Measurements from ENCODE around the gene TMEM121B. TPM values are rescaled to one million over a fixed set of nuclear protein-coding genes. Genes with fewer than 3 reads are reported as not detected.
A peak's percentile ranks its signal among the peaks of the same experiment; 100 is the strongest.

Gene TMEM121B
- total and polyA plus RNA-seq, 4 experiments from 2014 or later: 0.12 TPM; not detected in 3

GRCh38 chr22:17158568-17159503 lies 37.7 kb upstream of the TMEM121B start, which contains the start of gene HDHD5:
Gene HDHD5, minus strand, starts transcription at chr22:17159277. Its CDS starts 26 bp downstream, at chr22:17159251.
- CTCF ChIA-PET (ENCODE audit: partially characterized antibody): interaction anchor here (1.0 to 3.2 kb wide), 6 partner anchors 14 to 343 kb away, joined by 3 to 25 read pairs (median 4); no protein-coding TSS in a partner anchor
- peak; percentile 81 to 87 (median 85) for DNase-seq
- Histone ChIP-seq H3K36me3 (ENCODE audit: insufficient read depth, low read length) (no peaks in the 10 kb centered on the region), H3K4me1 (ENCODE audit: insufficient read depth, low read length) (peaks cover 36% of the 10 kb centered on the region), H3K9me3 (ENCODE audit: control insufficient read depth in 1 of 2, low read length in 2 of 2) (no peaks in the 10 kb centered on the region), H3K27ac (ENCODE audit: low read depth, low read length) (peak within 1 kb of the TSS; percentile 46), H3K27me3 (ENCODE audit: insufficient read depth, low read length) (no peaks in the 10 kb centered on the region), H3K4me3 (ENCODE audit: low read length in 2 of 2) (peak within 1 kb of the TSS; percentile 52 to 81)
- Mint-ChIP-seq H3K36me3 (peaks cover 0 to 6% of the 10 kb centered on the region in 2 donors), H3K9me3 (no peaks in the 10 kb centered on the region), H3K4me3 (peak within 1 kb of the TSS; percentile 84 to 90 (median 88)), H3K4me1 (peaks cover 17 to 48% (median 24%) of the 10 kb centered on the region in 4 donors), H3K27me3 (no peaks in the 10 kb centered on the region), H3K27ac (peak within 1 kb of the TSS; percentile 77 to 88 (median 85))
- POLR2A ChIA-PET (ENCODE audit: partially characterized antibody): interaction anchor here (0.7 to 8.1 kb wide), 14 partner anchors 10 to 345 kb away, joined by 3 to 58 read pairs (median 4); partner anchors contain the start of gene ADA2
- intact Hi-C loops (cut with micrococcal nuclease): loop anchor here (1.0 to 5.0 kb wide), 4 partner anchors 39 to 343 kb away; partner anchors contain the start of genes ADA2 and IL17RA

DNA sequence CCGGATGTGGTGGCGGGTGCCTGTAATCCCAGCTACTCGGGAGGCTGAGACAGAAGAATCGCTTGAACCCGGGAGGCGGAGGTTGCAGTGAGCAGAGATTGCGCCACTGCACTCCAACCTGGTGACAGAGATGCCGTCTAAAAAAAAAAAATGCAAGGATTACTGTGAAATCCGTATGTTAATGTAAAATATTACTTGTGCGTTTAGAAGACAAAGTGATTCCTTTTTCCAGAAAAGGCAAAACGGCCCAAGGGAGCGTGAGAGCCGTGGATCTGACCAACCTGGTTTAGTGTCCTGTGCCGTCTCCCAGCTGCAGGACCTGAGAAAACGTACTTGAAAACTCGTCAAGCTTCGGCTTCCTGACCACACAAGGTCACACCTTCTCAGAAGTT lies 37.0 kb upstream of the TMEM121B start:
- intact Hi-C loops (cut with micrococcal nuclease): loop anchor here (5.0 kb wide), 2 partner anchors 59 to 344 kb away; partner anchors contain the start of gene ADA2
- ChIA-PET POLR2A (ENCODE audit: partially characterized antibody) (interaction anchor here (0.7 to 8.1 kb wide), 11 partner anchors 9 to 74 kb away, joined by 3 to 58 read pairs (median 5); partner anchors contain the start of gene ADA2), CTCF (ENCODE audit: partially characterized antibody) (interaction anchor here (0.7 to 3.2 kb wide), 7 partner anchors 14 to 343 kb away, joined by 3 to 25 read pairs (median 4); no protein-coding TSS in a partner anchor)
- H3K9me3 ChIP-seq (ENCODE audit: control insufficient read depth in 1 of 2, low read length in 2 of 2): no peaks in the 10 kb centered on the region
- H3K27ac ChIP-seq (ENCODE audit: low read depth, low read length): peak overlapping the region; percentile 45
- Mint-ChIP-seq H3K4me1 (peaks cover 18 to 52% (median 24%) of the 10 kb centered on the region in 4 donors), H3K27ac (peak overlapping the region in 6 of 7 donors; percentile 23 to 83 (median 70)), H3K27me3 (no peaks in the 10 kb centered on the region), H3K36me3 (peaks cover 0 to 6% of the 10 kb centered on the region in 2 donors), H3K9me3 (no peaks in the 10 kb centered on the region), H3K4me3 (peak overlapping the region; percentile 82 to 89 (median 85))
- peak overlapping the region; percentile 47 to 81 for H3K4me3 ChIP-seq (ENCODE audit: low read length in 2 of 2)
- peaks cover 37% of the 10 kb centered on the region for H3K4me1 ChIP-seq (ENCODE audit: insufficient read depth, low read length)
- H3K36me3 ChIP-seq (ENCODE audit: insufficient read depth, low read length): no peaks in the 10 kb centered on the region
- no peak for DNase-seq
- no peaks in the 10 kb centered on the region for H3K27me3 ChIP-seq (ENCODE audit: insufficient read depth, low read length)

- peaks cover 0 to 6% of the 10 kb centered on the region in 2 donors for H3K36me3 Mint-ChIP-seq
Observed at GRCh38 chr22:17157714-17158113, 36.6 kb upstream of the TMEM121B start.

GRCh38 chr22:17155941-17156340 lies 34.8 kb upstream of the TMEM121B start:
- POLR2A ChIA-PET (ENCODE audit: partially characterized antibody): interaction anchor here (1.1 to 8.1 kb wide), 2 partner anchors 58 to 68 kb away, joined by 3 to 58 read pairs; no protein-coding TSS in a partner anchor
- CTCF ChIA-PET (ENCODE audit: partially characterized antibody): interaction anchor here (1.9 to 3.2 kb wide), 2 partner anchors 16 to 39 kb away, joined by 4 to 25 read pairs; no protein-coding TSS in a partner anchor
- Histone ChIP-seq H3K4me3 (ENCODE audit: low read length in 2 of 2) (no peak overlapping the region), H3K4me1 (ENCODE audit: insufficient read depth, low read length) (peaks cover 40% of the 10 kb centered on the region), H3K36me3 (ENCODE audit: insufficient read depth, low read length) (no peaks in the 10 kb centered on the region), H3K27me3 (ENCODE audit: insufficient read depth, low read length) (no peaks in the 10 kb centered on the region), H3K9me3 (ENCODE audit: control insufficient read depth in 1 of 2, low read length in 2 of 2) (no peaks in the 10 kb centered on the region), H3K27ac (ENCODE audit: low read depth, low read length) (no peak overlapping the region)
- H3K4me1 Mint-ChIP-seq: peaks cover 25 to 65% (median 31%) of the 10 kb centered on the region in 4 donors
- H3K36me3 Mint-ChIP-seq: peaks cover 6 to 7% of the 10 kb centered on the region in 2 donors
- intact Hi-C loops (cut with micrococcal nuclease): loop anchor here (5.0 kb wide), 2 partner anchors 61 to 346 kb away; partner anchors contain the start of gene ADA2
- no peak for DNase-seq
- no peaks in the 10 kb centered on the region for H3K27me3 Mint-ChIP-seq
- peak overlapping the region in 1 of 7 donors; percentile 26 for H3K27ac Mint-ChIP-seq
- H3K9me3 Mint-ChIP-seq: no peaks in the 10 kb centered on the region
- peak overlapping the region in 6 of 8 donors; percentile 6 to 34 (median 22) for H3K4me3 Mint-ChIP-seq

More at GRCh38 chr22:17157714-17158113, 36.6 kb upstream of the TMEM121B start:
- Histone ChIP-seq H3K36me3 (ENCODE audit: insufficient read depth, low read length) (no peaks in the 10 kb centered on the region), H3K4me1 (ENCODE audit: insufficient read depth, low read length) (peaks cover 40% of the 10 kb centered on the region), H3K27ac (ENCODE audit: low read depth, low read length) (no peak overlapping the region), H3K4me3 (ENCODE audit: low read length in 2 of 2) (no peak overlapping the region), H3K9me3 (ENCODE audit: control insufficient read depth in 1 of 2, low read length in 2 of 2) (no peaks in the 10 kb centered on the region), H3K27me3 (ENCODE audit: insufficient read depth, low read length) (no peaks in the 10 kb centered on the region)
- peaks cover 18 to 56% (median 25%) of the 10 kb centered on the region in 4 donors for H3K4me1 Mint-ChIP-seq
- POLR2A ChIA-PET (ENCODE audit: partially characterized antibody): interaction anchor here (0.9 to 8.1 kb wide), 9 partner anchors 8 to 74 kb away, joined by 4 to 58 read pairs (median 6); partner anchors contain the start of gene ADA2
- peak overlapping the region in 2 of 7 donors; percentile 76 to 83 for H3K27ac Mint-ChIP-seq
- no peaks in the 10 kb centered on the region for H3K27me3 Mint-ChIP-seq
- CTCF ChIA-PET (ENCODE audit: partially characterized antibody): interaction anchor here (0.7 to 3.2 kb wide), 8 partner anchors 15 to 344 kb away, joined by 3 to 25 read pairs (median 4); no protein-coding TSS in a partner anchor
- peak overlapping the region; percentile 82 to 89 (median 85) for H3K4me3 Mint-ChIP-seq
- intact Hi-C loops (cut with micrococcal nuclease): loop anchor here (5.0 kb wide), 2 partner anchors 60 to 345 kb away; partner anchors contain the start of gene ADA2
- H3K9me3 Mint-ChIP-seq: no peaks in the 10 kb centered on the region
- DNase-seq: no peak

GRCh38 chr22:17152971-17153370 lies 31.8 kb upstream of the TMEM121B start:
- Histone ChIP-seq H3K36me3 (ENCODE audit: insufficient read depth, low read length) (peaks cover 7% of the 10 kb centered on the region), H3K27ac (ENCODE audit: low read depth, low read length) (no peak overlapping the region), H3K27me3 (ENCODE audit: insufficient read depth, low read length) (no peaks in the 10 kb centered on the region), H3K9me3 (ENCODE audit: control insufficient read depth in 1 of 2, low read length in 2 of 2) (no peaks in the 10 kb centered on the region), H3K4me1 (ENCODE audit: insufficient read depth, low read length) (peaks cover 26% of the 10 kb centered on the region), H3K4me3 (ENCODE audit: low read length in 2 of 2) (no peak overlapping the region)
- peaks cover 6 to 7% of the 10 kb centered on the region in 2 donors for H3K36me3 Mint-ChIP-seq
- H3K4me3 Mint-ChIP-seq: no peak overlapping the region
- H3K4me1 Mint-ChIP-seq: peaks cover 19 to 49% (median 21%) of the 10 kb centered on the region in 4 donors
- ChIA-PET POLR2A (ENCODE audit: partially characterized antibody) (no interaction called here), CTCF (ENCODE audit: partially characterized antibody) (no interaction called here)
- no peaks in the 10 kb centered on the region for H3K9me3 Mint-ChIP-seq
- intact Hi-C loops (cut with micrococcal nuclease): no loop called here
- peak overlapping the region in 1 of 7 donors; percentile 8 for H3K27ac Mint-ChIP-seq
- DNase-seq: no peak
- no peaks in the 10 kb centered on the region for H3K27me3 Mint-ChIP-seq

- intact Hi-C loops (cut with micrococcal nuclease): no loop called here
- DNase-seq: no peak
Observed at GRCh38 chr22:17152340-17152739, 31.2 kb upstream of the TMEM121B start.

More at GRCh38 chr22:17152340-17152739, 31.2 kb upstream of the TMEM121B start:
- Mint-ChIP-seq H3K27me3 (no peaks in the 10 kb centered on the region), H3K9me3 (no peaks in the 10 kb centered on the region), H3K27ac (peak overlapping the region in 2 of 7 donors; percentile 21 to 84), H3K4me1 (peaks cover 16 to 48% (median 20%) of the 10 kb centered on the region in 4 donors), H3K36me3 (peaks cover 11% of the 10 kb centered on the region in 2 donors), H3K4me3 (peak overlapping the region in 1 of 8 donors; percentile 50)
- no peak overlapping the region for H3K27ac ChIP-seq (ENCODE audit: low read depth, low read length)
- peaks cover 19% of the 10 kb centered on the region for H3K4me1 ChIP-seq (ENCODE audit: insufficient read depth, low read length)
- no peaks in the 10 kb centered on the region for H3K27me3 ChIP-seq (ENCODE audit: insufficient read depth, low read length)
- CTCF ChIA-PET (ENCODE audit: partially characterized antibody): no interaction called here
- H3K4me3 ChIP-seq (ENCODE audit: low read length in 2 of 2): no peak overlapping the region
- peaks cover 7% of the 10 kb centered on the region for H3K36me3 ChIP-seq (ENCODE audit: insufficient read depth, low read length)
- H3K9me3 ChIP-seq (ENCODE audit: control insufficient read depth in 1 of 2, low read length in 2 of 2): no peaks in the 10 kb centered on the region
- POLR2A ChIA-PET (ENCODE audit: partially characterized antibody): no interaction called here
